Fibroblast of peridontal ligament (primary cell): ENCODE data around the gene SCAMP5.

Source experiments
- DNase-seq: peaks from one replicate; pipeline ENCODE4 v3.0.0-alpha.2; 2010; ENCODE audit errors: extremely low read depth

The SCAMP5 gene

DNA sequence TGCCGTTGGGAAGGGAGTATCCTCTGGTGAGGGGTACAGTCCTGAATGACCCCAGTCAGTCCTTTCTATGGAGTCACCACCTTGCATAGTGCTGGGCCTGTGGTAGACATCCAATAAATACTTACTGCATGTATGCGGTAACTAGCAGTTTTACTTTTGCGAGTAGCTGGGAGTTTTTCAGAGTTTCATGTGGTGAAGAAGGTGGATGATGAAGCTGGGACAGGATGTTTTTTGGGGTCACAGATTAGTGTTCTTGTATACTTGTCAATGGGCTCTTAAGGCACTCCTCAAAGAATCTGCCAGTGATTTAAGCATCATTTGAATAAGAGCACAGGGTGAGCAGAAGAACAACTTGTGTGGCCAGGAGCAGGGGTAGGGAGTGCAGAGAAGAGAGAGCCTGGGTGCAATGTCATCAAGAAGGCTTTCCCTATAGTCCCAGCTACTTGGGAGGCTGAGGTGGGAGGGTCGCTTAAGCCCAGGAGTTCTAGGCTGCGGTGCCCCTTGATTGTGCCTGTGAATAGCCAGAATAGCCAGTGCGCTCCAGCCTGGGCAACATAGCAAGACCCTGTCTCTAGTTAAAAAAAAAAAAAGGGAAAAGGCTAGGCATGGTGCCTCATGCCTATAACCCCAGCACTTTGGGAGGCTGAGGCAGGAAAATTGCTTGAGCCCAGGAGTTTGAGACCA lies 50.1 kb downstream of the SCAMP5 start:
- DNase-seq = no peak

DNA sequence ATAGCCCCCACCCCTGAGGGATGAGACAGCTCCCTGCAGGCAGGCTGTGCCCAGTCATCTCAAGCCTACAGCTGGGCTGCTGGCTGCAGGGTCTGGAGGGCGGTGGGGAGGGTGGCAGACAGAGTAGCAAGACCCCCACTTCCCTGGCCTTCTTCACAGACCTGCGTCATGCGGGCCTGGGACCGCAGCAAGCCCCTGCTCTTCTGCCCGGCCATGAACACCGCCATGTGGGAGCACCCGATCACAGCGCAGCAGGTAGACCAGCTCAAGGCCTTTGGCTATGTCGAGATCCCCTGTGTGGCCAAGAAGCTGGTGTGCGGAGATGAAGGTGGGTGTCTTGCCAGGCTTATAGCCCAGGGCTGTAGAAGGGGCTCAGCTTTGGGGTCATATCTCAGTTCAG lies 53.0 kb downstream of the SCAMP5 start:
- no peak for DNase-seq

DNA sequence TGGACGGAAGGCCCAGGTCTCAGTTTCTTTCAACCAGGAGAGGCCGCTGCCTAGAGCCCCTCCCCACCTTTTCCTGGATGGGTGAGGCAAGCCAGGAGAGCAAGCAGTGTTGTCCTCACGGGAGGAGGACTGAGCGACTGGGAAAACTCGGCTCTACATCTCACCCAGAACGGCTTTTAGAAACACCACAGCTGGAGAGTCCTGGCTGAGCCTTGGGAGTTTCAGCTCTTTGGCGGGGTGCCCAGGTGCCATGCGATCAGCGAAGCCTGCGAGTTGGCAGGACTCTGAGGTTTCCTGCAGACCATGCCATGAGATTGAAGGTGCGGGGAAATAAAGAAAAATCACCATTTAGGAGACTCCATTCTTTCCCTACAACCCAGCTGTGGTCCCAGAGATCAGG lies 54.0 kb downstream of the SCAMP5 start:
- DNase-seq = no peak

DNA sequence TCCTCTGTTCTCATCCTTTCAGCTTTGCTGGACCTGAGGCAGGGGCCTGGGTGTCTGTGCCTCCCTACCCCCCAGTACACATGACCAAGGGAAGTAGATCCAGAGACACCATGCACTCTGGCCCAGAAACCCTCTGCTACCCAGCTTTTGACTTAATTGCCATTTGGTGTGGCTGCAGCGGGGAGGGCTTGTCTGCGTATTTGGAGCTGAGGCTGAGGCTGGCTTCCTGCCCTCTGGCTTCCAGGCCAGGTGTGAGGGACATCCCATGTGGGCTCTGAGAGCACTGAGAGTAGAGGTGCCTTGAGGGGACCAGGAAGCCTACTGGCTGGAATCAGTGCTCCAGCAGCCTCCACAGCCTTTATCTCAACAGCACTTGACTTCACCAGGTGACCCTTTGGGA lies 54.9 kb downstream of the SCAMP5 start:
- DNase-seq = no peak

DNA sequence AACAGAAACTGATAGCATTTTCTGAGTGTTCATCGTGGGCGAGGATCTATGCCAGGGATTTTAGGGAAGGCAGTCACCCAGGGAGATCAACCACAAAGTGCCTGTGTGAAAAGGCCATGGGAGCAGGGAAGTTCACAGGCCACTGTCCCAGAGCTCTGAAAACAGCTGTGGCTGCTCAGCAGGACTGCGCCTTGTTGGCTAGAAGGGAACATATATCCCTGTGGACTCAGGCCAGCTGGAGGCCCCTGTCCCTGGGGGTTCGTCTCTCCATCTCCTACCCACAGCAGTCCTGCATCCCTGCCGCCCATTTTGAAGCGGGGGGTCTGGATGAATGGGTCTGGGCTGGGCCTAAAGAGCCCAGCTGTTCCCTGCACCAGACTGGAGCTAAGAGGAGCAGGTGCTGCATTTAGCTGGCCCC lies 55.8 kb downstream of the SCAMP5 start:
- no peak for DNase-seq

DNA sequence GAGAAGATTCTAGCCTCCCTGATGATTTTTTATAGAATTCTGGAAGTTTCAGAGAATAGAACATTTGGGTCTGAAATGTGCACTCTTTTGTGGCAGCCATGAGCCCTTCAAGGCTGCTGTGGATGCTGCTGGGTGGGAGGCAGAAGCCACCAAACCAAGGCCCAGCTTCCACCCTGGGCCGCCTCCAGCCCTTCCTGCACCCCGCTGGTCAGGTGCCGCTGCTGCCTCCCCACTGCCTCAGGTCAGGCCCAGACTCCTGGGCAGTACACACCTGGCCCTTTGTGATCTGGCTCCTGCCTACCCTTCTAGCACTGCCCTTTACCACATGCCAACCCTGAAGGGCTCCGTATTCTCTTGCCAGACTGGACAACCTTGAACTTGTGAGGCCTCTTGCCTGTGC lies 56.3 kb downstream of the SCAMP5 start:
- no peak for DNase-seq

DNA sequence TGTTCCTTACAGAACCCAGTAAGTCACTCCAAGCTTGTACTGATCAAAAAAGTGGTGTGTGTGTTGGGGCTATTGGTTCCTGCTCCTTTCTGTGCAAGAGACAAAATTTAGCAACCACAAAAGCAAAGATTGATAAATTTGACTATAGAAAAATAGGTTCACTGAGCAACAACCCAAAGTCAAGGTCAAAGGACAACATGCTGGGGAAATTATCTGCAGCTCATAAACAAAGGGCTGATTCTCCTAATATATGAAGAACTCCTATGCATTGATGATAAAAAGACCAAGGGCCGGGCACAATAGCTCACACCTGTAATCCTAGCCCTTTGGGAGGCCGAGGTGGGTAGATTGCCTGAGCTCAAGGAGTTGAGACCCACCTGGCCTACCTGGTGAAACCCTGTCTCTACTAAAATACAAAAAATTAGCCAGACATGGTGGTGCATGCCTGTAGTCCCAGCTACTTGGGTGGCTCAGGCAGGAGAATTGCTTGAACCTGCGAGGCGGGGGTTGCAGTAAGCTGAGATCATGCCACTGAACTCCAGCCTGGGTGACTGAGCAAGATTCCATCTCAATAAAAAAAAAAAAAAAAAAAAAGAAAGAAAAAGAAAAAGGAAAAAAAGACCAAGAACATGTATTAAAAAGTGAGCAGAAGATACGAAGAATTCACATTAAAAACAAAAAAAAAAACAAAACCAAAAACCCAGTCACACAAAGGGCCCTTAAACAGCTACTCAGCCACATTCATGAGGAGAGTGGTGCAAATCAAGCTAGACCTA lies 57.8 kb downstream of the SCAMP5 start:
- DNase-seq = no peak

DNA sequence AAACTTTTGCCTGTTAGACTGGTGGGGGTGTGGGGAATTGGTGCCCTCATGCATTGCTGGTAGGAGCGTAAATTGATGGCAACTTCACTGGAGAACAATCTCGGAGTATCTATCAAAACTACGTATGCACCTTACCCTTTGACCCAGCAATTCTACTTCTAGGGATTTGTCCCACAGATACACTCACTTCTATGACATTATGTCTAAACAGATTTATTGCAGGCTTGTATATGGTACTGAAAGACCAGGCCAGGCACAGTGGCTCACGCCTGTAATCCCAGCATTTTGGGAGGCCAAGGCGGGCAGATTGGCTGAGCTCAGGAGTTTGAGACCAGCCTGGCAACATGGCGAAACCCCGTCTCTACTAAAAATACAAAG lies 58.4 kb downstream of the SCAMP5 start:
- no peak for DNase-seq

DNA sequence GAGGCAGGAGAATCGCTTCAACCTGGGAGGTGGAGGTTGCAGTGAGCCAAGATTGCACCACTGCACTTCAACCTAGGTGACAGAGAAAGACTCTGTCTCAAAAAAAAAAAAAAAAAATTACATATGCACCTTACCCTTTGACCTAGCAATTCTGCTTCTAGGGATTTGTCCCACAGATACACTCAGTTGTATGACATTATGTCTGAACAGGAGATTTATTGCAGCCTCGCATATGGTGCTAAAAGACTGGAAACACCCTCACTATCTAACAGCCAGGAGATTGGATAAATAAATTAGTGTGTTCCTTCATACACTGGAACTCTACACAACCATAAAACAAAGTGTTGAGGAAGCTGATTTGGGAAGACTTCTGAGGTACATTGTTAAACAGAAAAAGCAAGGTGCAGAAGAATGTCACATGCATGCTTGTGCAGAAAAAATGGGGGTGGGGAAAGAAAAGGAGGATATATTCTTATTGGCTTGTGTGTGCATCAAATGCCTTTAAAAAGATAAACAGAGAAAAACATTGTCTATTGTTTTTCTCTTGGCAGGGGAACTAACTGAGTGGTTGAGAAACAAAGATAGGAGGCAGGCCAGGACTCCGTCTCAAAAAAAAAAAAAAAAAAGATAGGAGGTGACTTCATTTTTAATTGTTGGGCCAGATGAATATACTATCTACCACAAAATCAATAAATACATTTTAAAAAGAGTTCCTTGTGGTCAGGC lies 59.0 kb downstream of the SCAMP5 start:
- no peak for DNase-seq

DNA sequence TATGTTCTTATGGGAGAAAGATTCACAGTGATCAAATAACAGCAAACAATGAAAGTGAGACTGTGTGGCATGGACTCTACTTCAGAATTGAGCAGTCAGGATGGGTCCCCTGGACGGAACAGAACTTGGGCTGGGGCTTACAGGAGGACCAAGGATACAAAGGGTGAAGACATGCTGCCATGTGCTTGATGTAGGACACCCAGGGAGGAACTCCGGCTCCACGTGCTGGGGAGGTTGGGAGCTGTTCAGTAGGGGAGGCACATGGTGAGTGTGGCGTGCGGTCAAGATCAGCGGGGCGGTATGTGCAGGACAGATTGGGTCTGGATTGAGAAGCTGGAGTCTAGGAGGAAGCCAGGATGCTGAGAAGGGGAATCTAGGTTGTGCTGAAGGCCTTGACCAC lies 60.7 kb downstream of the SCAMP5 start:
- DNase-seq = no peak

DNA sequence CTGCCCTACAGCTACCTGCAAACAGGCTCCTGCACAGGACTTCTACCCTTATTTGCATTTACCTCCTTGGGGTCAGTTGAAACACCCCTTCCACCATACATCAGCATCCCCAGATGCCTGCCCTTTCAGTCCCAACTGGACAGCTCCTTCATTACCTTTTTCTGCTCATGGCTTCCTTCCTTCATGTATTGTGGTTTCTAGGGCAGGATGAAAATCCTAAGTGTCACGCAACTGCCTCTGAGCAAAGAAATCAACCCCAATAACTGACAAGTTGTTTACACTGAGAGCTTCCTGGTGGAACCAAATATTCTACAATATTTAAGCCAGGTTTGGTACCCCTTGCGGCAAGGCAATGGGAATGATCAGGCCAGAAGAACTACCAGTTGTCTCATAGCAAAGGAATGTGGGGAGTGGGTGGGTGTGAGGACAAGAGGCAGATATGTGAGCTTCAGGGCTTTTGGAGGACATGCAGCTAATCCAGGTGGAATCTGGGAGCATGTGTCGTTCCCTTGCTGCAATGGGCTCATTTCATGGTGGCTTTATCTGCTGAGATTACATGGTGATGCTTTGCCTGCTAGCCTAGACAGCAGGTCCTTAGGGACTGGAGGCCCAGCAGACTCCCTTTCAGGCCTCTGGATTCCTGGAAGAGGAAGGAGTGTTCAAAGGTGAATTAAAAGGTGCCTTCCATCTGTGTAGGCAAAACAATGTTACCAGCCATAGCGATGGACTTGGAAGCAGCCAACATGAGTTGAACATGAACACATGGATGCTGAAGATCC lies 63.0 kb downstream of the SCAMP5 start:
- no peak for DNase-seq

DNA sequence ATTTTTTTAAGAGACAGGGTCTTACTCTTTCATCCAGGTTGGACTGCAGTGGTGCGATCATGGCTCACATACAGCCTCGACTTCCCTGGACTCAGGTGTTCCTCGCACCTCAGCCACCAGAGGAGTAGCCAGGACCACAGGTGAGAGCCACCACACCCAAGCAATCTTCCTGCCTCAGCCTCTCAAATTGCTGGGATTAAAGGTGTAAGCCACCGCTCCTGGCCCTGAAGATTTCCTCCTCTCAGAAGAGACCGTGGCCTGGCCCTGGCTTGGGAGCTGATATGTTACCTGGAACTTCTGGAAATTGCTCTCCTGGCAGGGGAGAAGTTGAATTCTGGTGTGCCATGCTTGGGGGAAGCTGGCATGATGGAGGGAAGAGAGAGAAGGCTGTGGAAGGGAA lies 64.2 kb downstream of the SCAMP5 start:
- DNase-seq = no peak

DNA sequence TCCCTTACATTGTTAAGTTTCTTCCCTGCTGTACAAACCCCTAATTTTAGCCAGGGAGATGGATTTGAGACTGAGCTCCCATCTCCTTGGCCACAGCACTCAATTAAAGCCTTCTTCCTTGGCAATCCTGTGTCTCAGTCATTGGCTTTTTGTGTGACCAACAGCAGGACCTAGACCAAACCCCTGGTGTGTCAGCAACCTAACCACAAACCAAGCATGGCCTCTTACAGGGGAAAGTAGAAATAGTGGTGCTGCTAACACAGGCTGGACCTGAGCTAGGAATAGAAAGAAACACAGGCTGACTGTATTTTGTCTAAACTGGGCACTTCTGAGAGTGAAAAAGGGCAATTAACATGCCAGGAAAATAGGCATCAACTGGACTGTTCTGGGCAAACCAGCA lies 65.9 kb downstream of the SCAMP5 start:
- peak; percentile 38 for DNase-seq

DNA sequence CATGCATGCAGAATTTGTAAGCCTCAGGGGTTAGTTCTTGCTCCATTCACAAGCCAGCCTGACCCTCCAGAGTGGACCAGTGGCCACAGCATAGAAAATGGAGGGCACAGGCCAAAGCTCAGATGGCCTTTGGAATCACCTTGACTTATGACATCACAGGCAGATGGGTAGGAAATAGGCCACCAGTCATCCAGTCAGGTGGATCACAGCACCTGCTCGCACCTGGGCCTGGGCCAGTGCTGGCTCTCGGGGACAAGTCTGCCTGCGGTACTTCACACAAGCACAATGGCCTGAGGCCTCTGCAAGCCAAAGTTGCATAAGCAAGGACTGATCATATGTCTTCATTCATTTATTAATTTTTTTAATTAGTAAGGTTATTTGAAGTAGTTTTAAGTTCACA lies 67.3 kb downstream of the SCAMP5 start:
- DNase-seq = no peak

DNA sequence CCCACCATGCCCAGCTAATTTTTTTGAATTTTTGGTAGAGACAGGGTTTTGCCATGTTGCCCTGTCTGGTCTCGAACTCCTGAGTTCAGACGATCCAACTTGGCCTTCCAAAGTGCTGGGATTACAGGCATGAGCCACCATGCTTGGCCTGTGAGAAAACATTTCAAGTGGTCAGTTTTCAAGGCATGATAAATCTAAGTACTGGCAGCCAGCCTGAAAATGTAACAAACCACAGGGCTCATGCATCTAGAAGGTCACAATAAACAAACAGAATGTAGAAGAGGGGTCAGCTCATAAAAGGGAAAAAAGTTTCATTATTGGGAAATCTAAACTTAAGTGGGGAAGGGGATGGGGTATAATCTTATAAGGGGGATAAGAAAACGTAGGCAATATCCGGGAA lies 68.0 kb downstream of the SCAMP5 start:
- peak; percentile 76 for DNase-seq

DNA sequence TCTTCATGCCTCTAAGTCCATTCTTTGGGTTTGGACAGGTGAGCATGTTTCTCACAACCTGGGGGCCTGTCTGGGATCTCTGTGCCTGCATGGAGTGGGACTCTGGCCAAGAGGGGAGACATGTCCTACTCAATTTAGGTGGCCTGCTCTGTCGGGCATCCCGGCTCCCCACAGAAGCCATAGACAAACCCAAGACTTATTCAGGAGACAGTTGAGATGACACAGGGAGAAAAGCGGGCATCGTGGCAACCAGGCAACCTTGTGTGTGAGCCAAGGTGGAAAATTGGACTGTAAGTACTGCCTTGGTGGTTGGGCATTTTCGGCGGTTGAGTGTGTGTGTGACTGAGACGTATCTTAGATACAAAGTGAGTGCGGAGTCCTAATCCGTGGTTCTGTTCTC lies 68.5 kb downstream of the SCAMP5 start:
- DNase-seq = no peak

DNA sequence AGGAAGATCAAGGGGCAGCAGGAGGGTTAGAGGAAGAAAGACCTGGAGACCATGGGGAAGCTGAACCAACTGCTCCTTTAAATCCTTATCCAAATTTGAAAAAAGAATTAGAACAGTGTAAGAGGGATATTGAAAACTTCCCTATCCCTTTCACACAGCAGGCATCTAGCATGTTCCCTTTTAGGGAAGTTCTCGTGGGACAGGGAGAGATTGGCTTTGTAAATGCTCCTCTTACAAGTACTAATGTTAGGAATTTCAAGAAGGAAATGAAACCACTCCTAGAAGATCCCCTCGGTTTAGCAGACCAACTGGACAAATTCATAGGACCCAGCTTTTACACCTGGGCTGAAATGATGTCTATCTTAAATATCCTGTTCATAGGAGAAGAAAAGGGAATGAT lies 69.5 kb downstream of the SCAMP5 start:
- DNase-seq = peak; percentile 29

DNA sequence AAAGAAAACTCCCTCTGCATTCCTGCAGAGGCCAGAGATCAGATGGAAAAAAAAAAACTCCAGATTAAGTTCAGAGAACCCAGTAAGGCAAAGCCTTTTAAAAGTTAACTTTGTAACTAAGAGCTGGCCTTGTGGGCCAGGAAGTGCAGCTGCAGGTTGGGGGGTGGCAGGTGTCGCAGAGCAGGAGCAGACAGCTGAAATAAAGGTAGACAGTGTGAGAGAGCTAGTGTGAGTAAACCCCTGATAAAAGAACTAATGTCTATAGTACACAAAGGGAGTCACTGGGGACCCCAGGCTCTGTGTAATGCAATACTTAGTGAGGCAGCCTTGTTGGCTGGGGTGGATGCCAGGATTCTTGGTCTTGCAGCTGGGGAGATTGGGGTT lies 70.1 kb downstream of the SCAMP5 start:
- DNase-seq = peak; percentile 46

DNA sequence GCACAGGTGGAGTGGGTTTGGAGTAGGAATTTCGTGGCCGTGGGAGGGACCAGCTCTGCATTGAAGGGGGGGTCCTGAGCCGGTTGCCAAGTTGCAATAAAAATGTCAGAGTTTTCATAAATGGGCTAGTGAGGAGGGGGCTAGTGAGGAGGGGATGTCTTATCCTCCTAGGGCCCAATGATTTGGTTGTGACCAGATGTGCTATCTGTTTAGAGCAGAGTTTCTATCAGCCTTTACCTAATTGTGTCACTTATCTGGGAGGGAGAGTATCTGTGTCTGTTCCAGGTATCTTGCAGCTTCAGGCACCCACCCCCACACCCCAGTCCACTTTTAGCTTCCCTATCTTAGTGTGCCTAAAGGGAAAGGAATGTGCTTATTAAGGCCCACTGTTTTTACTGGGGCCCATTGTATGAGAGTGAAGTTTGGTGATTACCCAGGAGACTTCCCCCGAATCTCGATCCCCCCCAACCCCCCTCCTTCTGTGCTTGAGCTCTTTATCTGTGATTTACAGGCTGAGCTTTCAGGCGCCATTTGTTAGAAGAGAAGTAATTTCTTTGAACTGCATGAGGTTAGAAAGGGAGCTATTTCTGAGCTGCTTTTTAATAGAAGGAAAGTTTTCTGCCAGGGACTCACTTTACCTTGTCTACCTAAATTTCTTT lies 70.6 kb downstream of the SCAMP5 start:
- DNase-seq = no peak

DNA sequence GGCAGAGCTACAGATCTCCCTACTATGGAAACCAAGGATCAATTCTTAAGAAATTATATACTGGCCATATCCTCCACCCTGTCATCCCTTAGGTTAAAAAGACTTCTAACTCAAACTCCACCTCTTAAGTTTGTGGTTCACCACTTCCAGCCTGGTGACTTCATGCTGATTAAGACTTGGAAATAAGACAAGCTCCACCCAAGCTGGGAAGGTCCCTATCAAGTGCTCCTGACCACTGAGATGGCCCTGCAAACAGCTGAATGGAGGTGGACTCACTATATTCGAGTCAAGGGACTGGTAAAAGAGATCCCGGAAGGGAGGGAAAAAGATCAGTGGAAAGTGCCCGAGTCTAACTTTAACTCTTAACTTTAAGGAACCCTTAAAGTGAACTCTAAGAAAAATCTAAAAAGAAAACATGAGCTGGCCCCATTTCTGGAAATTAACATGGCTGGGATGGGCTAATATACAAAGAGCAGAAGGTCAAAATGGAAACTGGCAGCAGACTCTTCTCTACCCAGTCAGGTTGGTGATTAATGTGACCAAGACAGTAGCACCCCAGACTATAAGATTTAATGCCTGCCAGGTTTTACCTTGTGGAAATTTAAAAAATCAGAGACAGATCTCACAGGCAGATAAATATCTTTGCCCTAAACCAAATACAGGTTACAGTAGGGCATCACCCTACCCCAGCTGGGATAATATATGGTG lies 71.9 kb downstream of the SCAMP5 start:
- peak; percentile 42 for DNase-seq

DNA sequence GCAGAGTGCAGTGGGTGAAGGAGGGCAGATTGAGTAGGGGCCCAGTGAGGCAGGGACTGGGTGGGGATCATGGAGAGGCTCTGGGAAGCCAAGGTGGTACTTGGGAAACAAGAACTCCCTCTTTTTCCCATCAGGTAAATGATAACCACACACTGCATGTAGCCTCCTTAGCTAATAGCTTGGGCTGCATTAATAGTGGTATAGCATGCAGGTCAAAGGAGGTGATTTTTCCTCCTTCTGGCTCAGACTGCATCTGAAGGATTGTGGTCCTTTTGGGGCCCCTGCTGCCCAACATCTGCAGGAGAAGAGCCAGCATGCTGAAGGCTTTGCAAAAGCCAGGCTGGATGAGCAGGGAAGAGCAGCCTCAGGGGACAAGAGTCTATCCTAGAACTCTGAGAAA lies 73.4 kb downstream of the SCAMP5 start:
- no peak for DNase-seq
